CD4-positive, alpha-beta T cell treated with Interleukin-6 at 100 ng/mL for 8 hours (primary cell): ENCODE data around the gene MTERF1.

Experiments used
- DNase-seq: peaks from one replicate; pipeline ENCODE4 v3.0.0-alpha.2; 2020; ENCODE audit warnings: mixed read lengths, low spot score

Gene MTERF1

DNA sequence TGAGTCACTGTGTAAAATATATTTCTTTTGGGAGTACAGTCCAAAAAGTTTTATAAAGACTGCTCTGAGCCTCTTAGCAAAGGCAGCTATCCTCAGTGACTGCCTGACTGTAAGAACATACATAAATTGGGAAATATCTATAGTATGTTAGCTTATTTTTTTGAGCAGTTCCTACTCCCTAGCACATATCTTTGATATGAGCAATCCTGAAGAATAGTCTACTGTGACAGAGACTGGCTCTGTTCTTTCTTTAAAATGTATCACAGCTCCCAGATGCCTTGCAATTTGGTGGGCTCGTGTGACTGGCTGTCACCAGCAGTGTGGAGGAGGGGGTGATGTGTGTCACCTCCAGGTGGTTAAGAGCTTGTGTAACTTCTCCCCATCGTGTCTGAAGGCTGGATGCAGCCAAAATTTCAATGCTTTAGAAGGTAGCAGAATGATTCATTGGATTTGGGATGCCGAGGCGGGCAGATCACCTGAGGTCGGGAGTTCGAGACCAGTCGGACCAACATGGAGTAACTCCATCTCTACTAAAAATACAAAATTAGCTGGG lies 47.9 kb downstream of the MTERF1 start:
- no peak for DNase-seq

DNA sequence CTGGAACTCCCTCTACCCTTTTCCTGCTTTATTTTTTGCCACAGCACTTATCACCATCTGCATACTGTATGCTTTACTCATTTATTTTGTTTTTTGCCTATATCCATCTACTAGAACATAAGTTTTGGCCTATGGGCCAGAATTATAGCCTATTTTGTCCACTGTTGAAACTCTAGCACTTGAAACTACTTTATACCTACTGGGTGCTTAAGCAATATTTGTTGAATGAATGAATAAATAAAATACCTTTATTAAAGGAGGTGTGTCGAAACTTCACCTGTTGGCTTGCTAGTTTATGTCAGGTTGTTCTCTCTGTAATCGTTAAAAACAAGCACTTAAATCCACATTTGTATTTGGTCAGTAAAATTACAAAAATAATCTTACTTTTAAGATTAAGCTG lies 53.3 kb downstream of the MTERF1 start:
- no peak for DNase-seq

DNA sequence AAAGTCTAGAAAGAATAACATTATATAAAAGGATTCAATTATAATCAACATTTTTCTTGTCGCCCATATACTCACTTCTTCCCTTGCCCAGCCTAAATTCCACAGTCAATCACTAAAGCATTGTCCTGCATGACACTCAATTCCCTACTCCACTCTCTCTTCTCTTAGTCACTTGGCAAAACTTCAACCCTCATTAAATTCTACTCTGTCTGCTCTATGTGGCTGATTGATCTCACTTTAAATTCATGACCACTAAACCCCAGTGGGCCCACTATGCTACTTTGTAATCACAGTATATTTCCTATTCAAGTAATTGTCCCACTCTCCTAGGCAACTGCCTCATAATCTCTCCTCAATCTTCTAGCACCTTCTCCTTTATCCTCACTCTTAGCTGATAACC lies 54.1 kb downstream of the MTERF1 start:
- no peak for DNase-seq

DNA sequence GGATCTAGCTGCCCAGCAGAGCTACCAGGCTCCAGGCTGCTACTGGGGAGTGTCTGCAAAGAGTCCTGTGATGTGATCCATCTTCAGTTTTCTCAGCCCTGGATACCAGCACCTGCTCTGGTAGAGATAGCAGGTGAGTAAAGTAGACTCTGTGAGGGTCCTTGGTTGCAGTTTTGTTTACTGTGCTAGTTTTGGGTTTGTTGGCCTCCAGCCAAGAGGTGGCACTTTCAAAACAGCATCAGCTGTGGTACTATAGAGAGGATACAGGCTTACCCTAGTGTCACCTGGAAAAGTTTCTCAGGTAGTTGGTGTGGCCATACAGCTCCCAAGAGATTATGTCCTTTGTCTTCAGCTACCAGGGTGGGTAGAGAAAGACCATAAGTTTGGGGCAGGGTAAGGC lies 56.3 kb downstream of the MTERF1 start:
- no peak for DNase-seq
